Ishikawa (cell line): ENCODE measurements around the gene COL9A2.

Source experiments
- CEBPB ChIP-seq: IDR thresholded peaks from 2 replicates; pipeline ENCODE4 v1.6.1; 2012
- CREB1 ChIP-seq: IDR thresholded peaks from 2 replicates; pipeline ENCODE4 v1.6.1; 2012; ENCODE audit warnings: low read depth
- EGR1 ChIP-seq: IDR thresholded peaks from 2 replicates; pipeline ENCODE4 v1.6.1; 2012
- EP300 ChIP-seq: IDR thresholded peaks from 2 replicates; pipeline ENCODE4 v1.6.1; 2012; ENCODE audit warnings: borderline replicate concordance
- FOXM1 ChIP-seq: IDR thresholded peaks from 2 replicates; pipeline ENCODE4 v1.6.1; 2012; ENCODE audit warnings: low read depth, borderline replicate concordance
- NFIC ChIP-seq: IDR thresholded peaks from 2 replicates; pipeline ENCODE4 v1.6.1; 2012
- RAD21 ChIP-seq: IDR thresholded peaks from 2 replicates; pipeline ENCODE4 v1.6.1; 2012; ENCODE audit warnings: low read depth
- TAF1 ChIP-seq: IDR thresholded peaks from 2 replicates; pipeline ENCODE4 v1.6.1; 2012; ENCODE audit warnings: low read depth, mild to moderate bottlenecking
- TCF12 ChIP-seq: IDR thresholded peaks from 2 replicates; pipeline ENCODE4 v1.6.1; 2012; ENCODE audit warnings: low read depth
- TEAD4 ChIP-seq: IDR thresholded peaks from 2 replicates; pipeline ENCODE4 v1.6.1; 2012
- YY1 ChIP-seq: IDR thresholded peaks from 2 replicates; pipeline ENCODE4 v1.6.1; 2012; ENCODE audit warnings: low read depth
- ZBTB7A ChIP-seq: IDR thresholded peaks from 2 replicates; pipeline ENCODE4 v1.6.1; 2012; ENCODE audit warnings: low read depth
- TF ChIP-seq, protein P1 (sequence below): IDR thresholded peaks from 2 replicates; pipeline ENCODE4 v1.6.1; 2012
- TF ChIP-seq, protein P2 (sequence below): IDR thresholded peaks from 2 replicates; pipeline ENCODE4 v1.6.1; 2012; ENCODE audit warnings: low read depth, mild to moderate bottlenecking
- TF ChIP-seq, protein P3 (sequence below): IDR thresholded peaks from 2 replicates; pipeline ENCODE4 v1.6.1; 2012

COL9A2 gene

DNA sequence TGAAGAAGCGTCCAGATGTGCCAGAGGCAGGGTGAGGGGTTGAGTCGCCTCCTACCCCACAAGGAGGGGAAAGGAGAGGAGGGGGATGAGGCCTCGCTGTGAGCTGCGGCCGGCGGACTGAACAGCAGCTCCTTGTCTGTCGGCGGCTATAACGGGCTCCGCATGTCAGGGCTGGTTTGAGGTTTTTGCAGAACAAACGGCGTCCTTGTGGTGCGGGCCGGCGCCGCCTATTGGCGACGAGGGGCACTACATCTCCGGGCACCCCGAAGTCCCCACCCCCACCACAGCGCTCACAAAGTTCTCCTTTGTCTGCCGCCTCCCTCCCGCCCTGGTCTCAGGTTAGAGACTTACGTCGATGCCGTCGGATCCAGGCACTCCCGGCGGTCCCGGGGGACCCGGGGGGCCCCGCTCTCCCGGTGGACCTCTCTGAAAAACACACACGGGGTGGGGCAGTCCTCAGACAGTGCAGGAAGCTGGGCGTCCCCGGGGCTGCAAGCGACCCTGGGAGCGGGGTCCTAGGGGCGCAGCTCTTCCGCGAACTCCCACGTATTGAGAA lies 1.8 kb downstream of the COL9A2 start:
- peak; percentile 75 for TF ChIP-seq RAD21
- TF ChIP-seq TEAD4 = no peak
- TF ChIP-seq, protein P1, sequence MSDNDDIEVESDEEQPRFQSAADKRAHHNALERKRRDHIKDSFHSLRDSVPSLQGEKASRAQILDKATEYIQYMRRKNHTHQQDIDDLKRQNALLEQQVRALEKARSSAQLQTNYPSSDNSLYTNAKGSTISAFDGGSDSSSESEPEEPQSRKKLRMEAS = peak; percentile 67
- TF ChIP-seq NFIC = peak; percentile 22; the same call in 1 of the 2 replicates

DNA sequence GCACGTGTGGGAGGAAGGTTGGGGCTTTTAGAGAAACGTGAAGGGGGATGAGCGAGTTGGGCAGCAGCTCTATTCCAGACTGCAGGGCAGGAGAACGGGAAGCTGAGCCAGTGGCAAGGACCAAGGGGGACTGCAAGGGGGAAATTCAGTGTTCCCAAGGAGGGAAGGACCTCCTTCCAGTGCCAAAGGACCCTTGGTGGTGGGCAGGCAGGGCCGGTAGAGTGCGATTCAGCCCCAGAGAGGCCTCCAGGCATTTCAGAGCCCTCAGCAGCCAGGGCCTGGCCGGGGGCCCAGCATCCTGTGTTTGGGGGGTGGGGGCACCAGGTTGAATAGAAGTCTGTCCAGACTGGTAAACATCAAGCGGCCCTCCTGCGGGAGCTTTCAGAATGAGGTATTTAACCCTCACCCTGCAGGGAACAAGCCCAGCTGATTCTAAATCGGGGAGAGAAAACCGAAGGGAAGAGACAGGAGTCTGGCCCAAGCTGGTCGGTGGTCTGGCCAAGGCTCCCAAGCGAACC lies 2.3 kb downstream of the COL9A2 start:
- TF ChIP-seq, protein P1 = no peak
- TF ChIP-seq RAD21 = no peak
- TF ChIP-seq EP300 = no peak
- TF ChIP-seq, protein P2, sequence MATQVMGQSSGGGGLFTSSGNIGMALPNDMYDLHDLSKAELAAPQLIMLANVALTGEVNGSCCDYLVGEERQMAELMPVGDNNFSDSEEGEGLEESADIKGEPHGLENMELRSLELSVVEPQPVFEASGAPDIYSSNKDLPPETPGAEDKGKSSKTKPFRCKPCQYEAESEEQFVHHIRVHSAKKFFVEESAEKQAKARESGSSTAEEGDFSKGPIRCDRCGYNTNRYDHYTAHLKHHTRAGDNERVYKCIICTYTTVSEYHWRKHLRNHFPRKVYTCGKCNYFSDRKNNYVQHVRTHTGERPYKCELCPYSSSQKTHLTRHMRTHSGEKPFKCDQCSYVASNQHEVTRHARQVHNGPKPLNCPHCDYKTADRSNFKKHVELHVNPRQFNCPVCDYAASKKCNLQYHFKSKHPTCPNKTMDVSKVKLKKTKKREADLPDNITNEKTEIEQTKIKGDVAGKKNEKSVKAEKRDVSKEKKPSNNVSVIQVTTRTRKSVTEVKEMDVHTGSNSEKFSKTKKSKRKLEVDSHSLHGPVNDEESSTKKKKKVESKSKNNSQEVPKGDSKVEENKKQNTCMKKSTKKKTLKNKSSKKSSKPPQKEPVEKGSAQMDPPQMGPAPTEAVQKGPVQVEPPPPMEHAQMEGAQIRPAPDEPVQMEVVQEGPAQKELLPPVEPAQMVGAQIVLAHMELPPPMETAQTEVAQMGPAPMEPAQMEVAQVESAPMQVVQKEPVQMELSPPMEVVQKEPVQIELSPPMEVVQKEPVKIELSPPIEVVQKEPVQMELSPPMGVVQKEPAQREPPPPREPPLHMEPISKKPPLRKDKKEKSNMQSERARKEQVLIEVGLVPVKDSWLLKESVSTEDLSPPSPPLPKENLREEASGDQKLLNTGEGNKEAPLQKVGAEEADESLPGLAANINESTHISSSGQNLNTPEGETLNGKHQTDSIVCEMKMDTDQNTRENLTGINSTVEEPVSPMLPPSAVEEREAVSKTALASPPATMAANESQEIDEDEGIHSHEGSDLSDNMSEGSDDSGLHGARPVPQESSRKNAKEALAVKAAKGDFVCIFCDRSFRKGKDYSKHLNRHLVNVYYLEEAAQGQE = no peak
- TF ChIP-seq EGR1 = no peak
- TF ChIP-seq YY1 = no peak
- TF ChIP-seq ZBTB7A = no peak

DNA sequence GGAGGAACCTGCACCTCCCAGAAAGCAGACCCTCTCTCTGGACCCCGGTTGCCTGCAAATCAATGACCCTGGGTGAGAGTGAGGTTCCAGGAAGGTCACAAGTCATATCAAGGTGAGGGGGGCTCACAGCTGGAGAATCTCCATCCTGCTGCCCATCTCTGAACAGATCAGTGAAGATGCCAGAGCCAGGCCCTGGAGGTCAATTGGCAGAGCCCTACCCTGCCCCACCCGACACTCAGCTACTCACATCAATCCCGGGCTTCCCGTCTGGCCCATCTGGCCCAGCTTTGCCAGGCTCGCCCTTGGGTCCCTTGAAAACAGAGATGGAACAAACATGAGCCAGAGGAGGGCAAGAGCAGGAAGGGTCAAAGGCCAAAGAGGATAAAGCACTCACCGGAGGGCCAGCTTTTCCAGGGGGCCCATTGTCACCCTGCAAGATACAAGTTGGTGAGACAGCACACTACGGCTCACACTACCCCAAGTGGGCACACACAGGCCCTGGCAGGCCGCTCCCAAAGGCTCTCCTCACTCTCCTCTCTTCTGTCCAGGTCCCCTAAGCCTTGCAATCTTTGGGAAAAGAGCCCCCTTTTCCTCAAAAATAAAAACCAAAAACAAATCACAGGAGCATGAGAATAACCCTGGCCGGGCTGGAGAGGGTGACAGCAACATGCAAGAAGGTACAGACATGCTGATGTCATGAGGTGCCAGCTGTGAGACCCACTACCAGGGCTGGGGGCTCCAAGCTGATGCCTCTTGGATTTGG lies 2.9 kb downstream of the COL9A2 start:
- no peak for TF ChIP-seq TAF1
- TF ChIP-seq, protein P2 = no peak
- TF ChIP-seq RAD21 = no peak
- TF ChIP-seq, protein P1 = no peak
- no peak for TF ChIP-seq TEAD4
- TF ChIP-seq YY1 = no peak
- TF ChIP-seq NFIC = no peak
- no peak for TF ChIP-seq TCF12
- no peak for TF ChIP-seq EP300
- TF ChIP-seq, protein P3, sequence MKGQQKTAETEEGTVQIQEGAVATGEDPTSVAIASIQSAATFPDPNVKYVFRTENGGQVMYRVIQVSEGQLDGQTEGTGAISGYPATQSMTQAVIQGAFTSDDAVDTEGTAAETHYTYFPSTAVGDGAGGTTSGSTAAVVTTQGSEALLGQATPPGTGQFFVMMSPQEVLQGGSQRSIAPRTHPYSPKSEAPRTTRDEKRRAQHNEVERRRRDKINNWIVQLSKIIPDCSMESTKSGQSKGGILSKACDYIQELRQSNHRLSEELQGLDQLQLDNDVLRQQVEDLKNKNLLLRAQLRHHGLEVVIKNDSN = no peak
- no peak for TF ChIP-seq FOXM1
- no peak for TF ChIP-seq CEBPB
- no peak for TF ChIP-seq EGR1
- no peak for TF ChIP-seq ZBTB7A
- no peak for TF ChIP-seq CREB1

DNA sequence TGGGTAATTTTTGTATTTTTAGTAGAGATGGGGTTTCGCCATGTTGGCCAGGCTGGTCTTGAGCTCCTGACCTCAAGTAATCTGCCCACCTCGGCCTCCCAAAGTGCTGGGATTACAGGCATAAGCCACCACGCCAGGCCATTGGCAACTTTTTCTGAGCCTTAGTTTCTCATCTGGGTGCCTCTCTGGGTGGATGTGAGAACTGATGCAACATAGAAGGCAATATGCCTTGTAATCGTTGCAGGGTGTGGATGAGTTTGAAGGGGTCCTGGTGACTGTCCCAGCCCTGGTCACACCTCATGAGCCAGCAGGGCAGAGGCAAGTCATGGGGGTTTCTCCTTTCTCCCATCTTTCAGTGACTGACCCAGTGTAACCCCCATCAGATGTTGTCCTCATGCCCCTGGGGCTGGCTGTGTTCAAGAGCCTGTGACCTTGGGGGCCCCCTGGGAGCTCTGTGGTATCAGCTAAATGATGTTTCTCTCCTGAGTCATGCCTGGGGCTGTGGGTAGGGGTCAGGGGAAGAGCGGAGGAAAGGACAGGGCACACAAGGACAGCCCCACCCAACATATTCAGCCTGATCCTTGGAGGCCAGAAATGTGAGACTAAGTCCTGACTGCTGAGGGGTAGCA lies 3.6 kb downstream of the COL9A2 start:
- TF ChIP-seq TAF1 (no peak), ZBTB7A (no peak)

DNA sequence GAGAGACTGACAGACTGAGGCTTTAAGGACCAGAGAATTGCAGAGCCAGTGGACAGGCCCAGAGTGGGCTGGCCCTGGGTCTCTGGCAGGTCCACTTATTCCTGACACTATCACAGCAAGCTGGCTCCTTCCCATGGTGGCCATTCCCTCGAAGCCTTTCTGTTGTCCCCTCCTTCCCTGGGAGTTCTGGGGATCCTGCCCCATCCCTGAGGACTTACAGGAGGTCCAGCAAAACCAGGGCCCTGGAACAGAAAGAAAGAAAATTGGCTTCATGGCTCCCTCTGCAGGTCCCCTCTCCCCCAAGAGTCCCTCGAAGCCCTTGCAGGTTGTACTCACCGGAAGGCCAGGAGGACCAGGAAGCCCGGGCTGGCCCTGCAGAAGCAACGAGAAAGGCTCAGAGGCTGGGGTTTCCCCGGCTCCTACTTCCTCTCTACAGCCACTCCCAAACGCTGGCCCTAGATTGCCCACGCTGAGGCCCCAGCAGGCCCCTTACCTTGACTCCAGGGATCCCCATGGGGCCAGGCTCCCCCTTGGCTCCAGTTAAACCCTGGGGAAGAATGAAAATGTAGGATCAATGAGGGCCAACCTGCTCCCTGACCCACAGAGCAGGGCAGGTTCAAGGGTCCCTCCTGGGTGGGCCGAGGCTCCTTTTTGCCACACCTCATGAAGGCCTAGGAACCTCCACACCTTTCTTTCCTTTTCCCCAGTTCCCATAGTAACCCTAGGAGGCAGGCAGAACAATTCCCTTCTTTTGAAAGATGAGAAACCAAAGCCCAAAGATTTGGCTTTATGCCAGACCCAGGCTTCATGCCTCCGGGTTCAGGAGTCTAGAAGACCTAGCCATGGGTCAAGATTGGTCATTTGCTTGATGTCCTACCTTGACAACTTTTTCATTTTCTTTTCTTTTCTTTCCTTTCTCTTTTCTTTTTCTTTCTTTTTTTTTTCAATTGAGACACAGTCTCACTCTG lies 4.6 kb downstream of the COL9A2 start:
- no peak for TF ChIP-seq TCF12
- TF ChIP-seq, protein P1 = peak; percentile 32; the same call in 1 of the 2 replicates
- TF ChIP-seq NFIC = peak; percentile 91
- peak; percentile 47; the same call in 1 of the 2 replicates for TF ChIP-seq ZBTB7A
- TF ChIP-seq, protein P2 = no peak
- no peak for TF ChIP-seq YY1
